GM12891 (cell line): ENCODE results near the gene COL19A1.

Experiments used
- POLR2A ChIP-seq: IDR thresholded peaks from 2 replicates; pipeline ENCODE4 v1.6.1; 2011; ENCODE audit warnings: low read depth, low read length, control low read depth
- POLR2AphosphoS5 ChIP-seq: IDR thresholded peaks from 2 replicates; pipeline ENCODE4 v1.6.1; 2011; ENCODE audit warnings: low read depth, low read length, control low read depth

DNA sequence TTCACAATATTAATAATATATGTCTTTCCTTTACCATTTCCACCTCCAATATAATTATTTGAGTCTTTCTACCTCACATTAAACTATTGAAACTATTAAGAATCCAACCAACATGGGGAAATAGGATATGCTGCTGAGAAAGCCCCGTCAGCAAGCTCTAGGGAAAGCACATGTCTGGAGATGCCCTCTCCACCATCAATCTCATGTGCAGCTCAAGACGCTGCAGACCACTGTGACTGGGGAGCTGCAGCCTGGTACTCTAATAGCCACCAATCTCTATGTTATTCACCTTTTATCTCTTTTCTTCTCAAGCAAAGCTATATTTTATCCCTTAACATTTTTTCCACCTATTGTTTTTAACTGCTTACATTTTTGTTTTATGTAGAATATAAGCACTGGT, 386.2 kb downstream of the COL19A1 start:
- no peak for TF ChIP-seq POLR2AphosphoS5
- TF ChIP-seq POLR2A: no peak
